Dedifferentiated amniotic fluid mesenchymal stem cell (primary cell): Measurements from ENCODE around the gene SIX5.
"Not testable (repeated sequence)": the region's sequence is repeated elsewhere in the genome, so short reads cannot be mapped to it uniquely, and the experiment has no call there.

Experiments used
- DNase-seq: peaks from one replicate; pipeline ENCODE4 v3.0.0-alpha.2; 2016; ENCODE audit errors: extremely low spot score

The SIX5 gene

DNA sequence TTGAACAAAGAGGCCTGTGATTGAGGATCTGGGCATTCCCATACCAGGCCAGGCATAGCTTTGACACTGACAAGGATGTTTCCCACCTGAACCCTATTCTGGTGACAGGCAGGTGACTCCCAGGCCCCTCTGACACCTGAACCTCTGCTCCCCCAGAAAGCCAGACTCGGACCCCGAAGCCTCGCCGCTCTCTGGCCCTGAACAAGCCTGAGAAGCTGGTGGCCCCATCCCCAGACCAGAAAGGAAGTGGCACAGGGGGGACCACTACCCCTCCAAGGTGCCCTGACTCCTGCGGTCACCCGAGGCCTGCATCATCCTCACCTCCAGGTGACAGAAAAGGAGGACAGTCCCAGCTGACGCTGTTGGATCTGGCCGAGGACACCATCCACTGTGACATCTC, 14.7 kb downstream of the SIX5 start:
- no peak for DNase-seq

DNA sequence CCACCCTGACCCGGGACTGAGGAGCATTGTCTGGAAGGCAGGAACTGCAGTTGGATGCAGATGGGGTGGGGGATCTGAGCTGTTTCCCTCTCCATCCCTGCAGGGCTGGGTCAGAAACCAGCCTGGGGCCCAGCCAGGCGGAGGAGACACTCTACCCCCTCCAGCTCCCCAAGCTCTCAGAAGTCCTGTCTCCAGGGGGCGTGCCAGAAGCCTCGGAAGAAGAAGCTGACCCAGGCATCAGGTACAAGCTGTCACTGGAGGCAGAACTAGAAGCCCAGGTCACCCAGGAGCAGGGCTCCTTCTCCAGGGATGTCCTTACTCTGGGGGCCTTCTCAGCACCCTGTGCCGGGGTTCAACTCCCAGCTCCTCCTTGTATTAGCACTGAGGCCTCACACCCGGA, 15.5 kb downstream of the SIX5 start:
- no peak for DNase-seq

DNA sequence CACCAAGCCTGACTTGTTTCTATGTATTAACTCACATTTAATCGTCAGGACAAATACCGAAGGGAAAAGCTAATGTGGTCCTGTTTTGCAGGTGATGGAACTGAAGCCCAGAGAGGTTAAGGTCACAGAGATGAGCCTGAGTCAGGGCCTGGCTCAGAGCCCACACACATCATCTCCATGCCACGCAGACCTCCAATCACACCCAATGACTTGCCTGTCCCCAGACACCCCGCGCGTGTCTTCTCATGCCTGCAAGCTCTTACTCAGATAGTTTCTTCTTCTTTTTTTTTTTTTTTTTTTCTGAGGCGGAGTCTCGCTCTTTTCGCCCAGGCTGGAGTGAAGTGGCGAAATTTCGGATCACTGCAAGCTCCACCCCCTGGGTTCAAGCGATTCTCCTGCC, 16.4 kb downstream of the SIX5 start:
- DNase-seq, result no peak

DNA sequence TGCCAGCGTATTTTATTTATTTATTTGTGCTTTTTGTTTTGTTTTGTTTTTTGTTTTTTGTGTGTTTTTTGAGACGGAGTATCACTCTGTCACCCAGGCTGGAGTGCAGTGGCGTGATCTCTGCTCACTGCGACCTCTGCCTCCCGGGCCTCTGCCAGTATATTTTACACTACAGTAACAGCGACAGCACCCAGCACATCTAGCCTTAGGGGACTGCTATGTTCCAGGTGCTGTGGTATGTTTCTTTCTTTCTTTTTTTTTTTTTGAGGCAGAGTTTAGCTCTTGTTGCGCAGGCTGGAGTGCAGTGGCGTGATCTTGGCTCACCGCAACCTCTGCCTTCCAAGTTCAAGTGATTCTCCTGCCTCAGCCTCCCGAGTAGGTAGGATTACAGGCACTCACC, 17.6 kb downstream of the SIX5 start:
- DNase-seq, result not testable (repeated sequence)

DNA sequence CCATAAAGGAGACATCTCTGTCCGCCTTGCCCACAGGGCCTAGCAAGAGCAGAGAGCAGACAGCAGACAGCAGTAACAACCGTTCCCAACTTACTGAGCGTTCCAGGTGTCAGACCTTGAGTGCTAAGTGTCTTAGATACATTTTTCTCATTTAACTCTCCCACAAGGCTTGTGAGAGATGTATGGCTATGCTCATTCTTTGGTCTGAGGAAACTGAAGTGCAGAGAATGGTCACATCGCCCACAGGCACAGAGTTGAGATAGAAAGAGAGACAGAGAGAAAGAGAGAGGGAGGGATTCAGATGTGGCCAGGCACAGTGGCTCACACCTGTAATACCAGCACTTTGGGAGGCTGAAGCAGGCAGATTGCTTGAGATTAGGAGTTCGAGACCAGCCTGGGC, 21.5 kb downstream of the SIX5 start:
- DNase-seq, result no peak

DNA sequence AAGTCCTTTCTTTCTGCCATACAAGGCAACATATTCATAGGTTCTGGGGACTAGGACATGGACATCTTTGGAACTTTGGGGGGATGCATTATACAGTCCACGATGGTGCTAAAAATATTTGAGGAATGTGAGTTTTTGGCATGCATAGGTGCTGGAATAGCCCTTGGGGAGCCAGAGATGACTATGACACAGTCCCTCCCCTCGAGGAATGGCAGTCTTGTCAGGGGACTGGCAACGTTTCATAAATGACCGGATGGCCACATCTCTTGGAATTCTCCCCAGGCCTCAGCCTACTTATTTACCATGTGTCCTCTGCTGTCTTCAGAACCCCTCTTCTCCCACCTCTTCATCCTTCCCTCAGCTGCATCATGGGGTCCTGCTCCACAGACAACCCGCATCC, 22.2 kb downstream of the SIX5 start:
- no peak for DNase-seq

DNA sequence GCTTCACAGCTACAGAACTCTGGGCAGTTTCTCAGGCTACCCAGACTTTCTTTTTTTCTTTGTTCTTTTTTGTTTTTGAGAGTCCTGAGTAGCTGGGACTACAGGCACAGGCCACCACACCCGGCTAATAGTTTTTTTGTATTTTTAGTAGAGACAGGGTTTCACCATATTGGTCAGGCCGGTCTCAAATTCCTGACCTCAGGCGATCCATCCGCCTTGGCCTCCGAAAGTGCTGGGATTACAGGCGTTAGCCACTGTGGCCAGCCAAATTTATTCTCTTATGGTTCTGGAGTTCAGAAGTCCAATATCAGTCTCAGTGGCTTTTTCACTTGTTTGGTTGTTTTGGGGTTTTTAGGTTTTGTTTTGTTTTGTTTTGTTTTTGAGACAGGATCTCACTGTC, 23.4 kb downstream of the SIX5 start:
- DNase-seq, result no peak

DNA sequence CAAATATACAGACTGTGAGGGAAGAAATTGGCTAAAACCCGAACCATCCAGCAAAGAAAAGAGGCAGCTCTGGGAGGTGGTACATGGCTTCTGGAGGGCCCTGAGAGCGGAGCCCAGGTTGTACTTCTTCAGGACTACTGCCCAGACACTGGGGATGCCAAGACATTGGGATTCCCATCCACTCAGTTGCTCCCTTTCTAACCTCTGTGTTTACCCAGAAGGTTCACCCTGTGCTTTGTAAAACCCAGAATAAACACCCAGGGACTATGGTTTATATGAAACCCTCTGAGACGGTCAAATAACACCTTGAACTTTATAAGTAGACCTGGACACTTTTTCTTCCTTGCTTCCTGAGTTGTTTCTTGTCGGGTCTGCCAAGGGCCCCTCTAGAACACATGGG, 26.1 kb downstream of the SIX5 start:
- DNase-seq, result no peak

DNA sequence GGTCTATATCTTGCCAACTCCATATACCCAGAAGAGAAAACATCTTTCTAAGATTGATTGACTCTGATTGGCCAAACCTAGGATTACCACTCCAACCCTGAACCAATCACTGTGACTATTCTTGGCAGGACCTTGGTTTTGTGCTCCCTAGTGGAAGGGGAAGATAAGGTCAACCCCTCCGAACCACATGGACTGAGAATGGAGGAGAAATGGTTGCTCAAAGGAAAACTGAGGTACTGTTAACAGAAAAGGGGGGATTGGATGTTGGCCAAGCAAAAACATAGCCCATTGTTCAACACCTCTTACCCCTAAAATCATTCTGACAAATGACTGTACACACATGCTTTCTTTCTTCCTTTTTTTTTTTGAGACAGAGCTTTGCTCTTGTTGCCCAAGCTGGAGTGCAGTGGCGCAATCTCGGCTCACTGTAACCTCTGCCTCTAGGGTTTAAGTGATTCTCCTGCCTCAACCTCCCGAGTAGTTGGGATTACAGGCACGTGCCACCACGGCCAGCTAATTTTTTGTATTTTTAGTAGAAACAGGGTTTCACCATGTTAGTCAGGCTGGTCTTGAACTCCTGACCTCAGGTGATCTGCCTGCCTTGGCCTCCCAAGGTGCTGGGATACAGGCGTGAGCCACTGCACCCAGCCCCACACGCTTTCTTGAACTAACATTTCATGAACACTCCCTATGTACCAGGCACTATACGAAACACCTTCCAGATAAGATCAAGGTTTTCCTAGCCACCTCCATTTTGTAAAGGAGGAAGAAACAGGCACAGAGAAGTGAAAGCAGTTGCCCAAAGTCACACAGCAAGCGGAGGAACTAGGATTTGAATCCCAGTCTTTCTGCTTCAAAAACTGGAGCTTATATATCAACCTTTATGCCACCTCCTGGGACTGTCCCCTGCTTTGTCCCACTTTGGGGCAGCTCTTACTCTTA, 29.3 kb downstream of the SIX5 start:
- no peak for DNase-seq

DNA sequence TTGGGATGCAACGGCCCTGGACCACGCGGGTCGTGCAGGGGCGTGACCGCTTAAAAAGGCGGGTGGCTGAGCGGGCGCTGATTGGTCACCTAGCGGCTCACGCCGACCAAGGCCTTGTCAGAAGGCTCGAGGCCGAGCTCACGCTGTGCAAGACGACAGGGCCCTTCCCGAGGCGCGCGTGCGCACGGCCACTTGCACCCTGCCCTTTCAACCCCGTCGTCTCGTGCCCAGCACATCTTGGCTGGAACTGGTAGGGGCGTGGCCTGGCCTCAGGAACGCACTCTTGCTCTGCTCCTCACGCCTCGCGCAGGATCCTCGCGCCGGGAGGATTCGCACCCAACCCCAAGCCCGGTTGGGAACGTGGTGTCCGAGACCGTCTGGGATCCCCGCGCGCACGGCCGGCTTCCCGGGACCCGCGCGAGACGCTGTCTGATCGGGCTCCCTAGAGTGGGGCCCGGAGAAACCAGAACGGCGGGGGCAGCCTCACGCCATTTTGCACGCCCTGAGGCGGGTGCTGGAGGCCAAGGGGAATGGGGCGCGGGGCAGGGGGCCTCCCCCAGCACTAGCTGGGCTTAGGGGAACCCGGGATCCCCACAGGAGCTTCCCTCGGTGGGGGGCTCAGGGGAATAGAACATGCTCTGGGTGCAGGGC, 35.8 kb downstream of the SIX5 start, which contains the start of gene MEIOSIN:
Gene MEIOSIN (plus strand): TSS at position 280 of the 651 bp plus-strand sequence. CDS start 1,938 bp downstream, outside the sequence.
- DNase-seq, result no peak

DNA sequence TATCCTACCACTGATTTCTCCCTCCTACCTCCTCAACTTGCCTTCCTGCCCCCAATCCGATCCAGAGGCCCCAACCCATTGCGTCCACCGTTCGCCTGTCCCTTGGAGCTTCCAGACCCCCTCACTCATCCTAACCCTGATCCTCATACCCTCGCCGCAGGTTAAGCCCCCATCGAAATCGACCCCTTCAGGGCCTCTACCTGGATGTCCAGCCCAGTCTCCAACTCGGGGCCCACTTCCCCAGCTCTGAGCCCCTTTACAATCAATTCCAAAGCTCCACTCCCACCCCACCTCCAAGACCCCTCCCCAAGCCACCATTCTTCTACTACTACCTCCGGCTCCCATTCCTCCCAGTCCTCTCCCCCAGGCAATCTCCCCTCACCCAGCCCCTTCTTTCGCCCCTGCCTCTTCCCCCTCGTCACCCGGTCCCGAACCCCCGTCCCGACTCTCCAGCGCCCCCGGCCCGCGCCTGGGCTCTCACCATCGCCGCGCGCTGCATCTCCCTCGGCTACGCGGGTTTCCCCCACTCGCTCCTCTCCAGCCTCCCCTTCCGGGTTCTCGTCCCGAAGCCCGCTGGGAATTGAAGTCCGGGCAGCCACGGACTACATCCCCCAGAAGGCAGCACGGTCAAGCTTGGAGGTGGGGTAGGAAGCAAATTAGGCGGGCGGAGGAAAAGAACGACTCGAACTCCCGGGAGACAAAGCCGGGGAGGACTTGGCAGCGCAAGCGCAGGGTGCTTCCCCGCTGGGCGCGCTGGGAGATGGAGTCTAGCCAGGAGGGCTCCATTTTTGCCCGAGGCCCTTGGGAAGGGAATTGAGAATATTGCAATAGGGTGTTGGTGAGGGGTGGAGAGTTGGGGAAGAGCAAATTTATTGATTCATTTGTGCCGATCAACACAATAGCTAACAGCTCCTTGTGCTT, 38.4 kb downstream of the SIX5 start, which contains the start of gene FBXO46:
Gene FBXO46 (minus strand): TSS at position 529 of the 921 bp plus-strand sequence. CDS start 17,401 bp downstream, outside the sequence.
- DNase-seq, result peak; percentile 97

DNA sequence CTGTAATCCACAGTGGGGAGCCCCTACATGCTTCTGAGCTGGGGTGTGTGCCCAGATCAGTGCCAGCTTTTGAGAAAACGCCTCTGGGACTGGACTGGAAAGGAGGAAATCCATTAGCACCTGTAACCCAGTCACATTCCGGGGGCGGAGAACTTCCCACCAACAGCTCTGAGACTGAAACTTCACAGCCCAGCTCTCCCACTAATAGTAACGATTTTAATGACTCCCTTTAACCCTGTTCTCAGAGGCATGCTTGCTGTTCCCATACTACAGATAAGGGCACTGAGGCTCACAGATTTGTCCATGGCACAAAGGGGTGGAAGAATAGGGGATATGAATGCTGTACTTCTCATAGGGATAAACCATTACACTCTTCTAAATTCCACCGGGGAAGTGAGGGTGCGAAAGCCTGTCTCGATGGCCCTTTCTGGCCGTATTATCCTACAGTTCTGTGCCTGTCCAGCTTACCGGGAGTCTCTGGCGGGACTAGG, 39.2 kb downstream of the SIX5 start:
- no peak for DNase-seq

DNA sequence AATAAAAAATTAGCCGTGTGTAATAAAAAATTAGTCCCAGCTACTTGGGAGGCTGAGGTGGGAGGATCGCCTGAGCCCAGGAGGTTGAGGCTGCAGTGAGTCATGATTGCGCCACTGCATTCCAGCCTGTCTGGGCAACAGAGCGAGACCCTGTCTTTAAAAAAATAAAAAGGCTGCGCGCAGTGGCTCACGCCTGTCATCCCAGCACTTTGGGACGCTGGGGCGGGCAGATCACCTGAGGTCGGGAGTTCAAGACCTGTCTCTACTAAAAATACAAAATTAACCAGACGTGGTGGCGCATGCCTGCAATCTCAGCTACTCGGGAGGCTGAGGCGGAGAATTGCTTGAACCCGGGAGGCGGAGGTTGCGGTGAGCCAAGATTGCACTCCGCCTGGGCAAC, 40.4 kb downstream of the SIX5 start:
- not testable (repeated sequence) for DNase-seq

DNA sequence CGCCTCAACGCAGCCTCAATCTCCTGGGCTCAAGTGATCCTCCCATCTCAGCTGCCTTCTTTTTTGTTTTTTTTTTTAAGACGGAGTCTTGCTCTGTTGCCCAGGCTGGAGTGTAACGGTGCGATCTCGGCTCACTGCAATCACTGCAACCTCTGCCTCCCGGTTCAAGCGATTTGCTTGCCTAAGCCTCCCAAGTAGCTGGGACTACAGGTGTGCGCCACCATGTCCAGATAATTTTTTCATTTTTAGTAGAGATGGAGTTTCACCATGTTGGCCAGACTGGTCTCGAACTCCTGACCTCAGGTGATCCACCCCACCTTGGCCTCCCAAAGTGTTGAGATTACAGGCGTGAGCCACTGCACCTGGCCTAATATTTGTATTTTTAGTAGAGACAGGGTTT, 49.0 kb downstream of the SIX5 start:
- not testable (repeated sequence) for DNase-seq

DNA sequence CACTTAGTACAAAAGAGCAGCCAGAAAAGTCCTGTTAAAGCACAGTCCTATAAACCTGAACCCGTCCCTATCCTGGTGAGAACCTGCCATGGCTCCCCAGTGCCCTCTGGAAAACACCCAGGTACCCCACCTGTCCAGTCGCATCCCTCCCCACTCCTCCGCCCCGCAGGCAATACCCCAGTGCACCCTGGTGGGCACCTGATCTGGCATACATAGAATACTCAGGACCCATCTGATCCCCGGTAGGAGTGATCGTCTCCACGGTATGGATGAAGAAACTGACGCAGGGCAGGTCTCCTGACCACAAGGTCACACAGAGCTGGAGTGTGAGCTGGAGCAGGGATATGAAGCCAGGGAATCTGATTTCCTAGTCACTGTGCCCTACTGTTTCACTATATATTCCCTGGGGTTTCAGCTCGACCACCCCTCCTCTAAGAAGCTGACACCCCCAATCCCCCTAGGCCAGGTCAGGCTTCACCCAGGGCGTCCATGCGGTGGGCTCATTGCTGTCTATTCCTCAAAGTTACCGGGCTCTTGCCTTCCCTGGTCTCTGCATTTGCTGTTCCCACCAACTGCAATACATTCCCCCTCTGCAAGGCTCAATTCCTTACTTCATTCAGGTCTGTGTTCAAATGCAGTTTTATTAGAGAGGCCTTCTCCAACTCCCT, 50.9 kb downstream of the SIX5 start:
- no peak for DNase-seq

DNA sequence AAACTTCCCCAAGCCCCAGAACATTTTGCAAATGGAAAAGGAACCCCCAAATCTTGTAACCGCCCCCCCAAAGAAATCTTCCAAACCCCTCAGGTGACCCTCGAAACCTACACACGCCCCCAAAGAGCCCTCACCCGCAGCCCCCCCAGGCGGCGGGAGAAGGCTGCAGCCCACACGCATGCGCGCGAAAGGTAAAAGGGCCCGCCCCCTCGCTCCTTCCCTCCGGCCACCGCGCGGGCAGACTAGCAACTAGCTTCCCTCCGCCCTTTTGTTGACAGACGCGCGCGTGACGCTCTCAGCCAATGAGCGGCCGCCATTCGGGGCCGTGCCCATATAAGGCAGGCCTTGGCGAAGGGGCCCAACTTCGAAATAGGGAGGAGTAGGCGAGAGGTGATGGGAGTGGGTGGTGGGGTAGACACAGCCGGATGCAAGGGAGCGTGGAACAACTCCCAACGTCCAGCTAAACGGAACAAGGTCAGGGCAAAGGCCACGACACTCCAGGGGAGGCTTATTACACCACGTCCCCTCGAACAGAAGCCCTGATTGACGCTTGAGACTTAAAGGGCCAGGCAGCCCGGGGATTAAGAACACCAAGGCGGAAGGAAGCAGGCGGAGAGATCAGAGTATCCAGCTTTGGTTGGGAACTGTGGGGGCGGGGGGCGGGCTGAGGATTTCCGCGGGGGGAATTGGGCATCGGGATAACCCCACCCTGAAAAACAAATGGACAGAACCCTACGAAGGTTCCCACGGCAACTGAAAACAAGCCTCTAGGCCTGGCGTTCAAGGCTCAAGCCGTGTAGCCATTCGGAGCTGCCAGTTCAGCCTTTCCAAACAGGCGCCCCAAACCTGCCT, 51.7 kb downstream of the SIX5 start:
- DNase-seq, result peak; percentile 99

DNA sequence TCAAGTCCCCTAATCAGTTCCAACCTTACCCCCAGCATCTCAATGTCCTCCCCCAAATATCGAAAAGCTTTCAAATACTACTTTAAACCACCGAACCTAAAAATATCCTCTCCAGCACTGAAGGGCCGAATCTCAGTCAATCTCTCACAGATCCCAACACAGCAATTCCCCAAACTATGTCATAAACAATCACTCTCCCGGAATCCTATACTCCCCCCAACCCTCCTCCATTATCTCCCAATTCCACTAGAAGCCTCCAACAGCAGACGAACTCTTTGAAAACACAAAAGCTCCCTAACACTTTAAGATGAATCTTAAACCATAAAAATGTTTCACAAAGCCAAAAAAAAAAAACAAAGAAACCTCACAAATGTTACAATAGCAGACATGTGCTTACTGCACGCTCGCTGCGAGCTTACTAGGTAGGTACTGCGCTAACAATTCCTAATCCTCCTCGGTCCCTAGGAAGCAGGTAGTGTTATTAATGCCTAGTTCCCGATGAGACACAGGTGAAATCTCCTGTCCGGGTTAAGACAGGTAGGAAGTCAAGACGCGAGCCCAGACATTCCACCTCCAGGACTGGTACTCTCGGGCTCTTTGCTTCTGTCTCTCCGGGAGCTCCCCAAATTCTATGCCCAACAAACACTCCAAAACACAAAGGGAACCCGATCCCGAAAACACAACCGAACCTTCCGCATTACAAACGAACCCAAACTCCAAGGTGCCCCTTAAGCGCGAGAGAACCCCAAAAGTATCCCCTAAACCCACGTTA, 52.5 kb downstream of the SIX5 start:
- DNase-seq, result no peak

DNA sequence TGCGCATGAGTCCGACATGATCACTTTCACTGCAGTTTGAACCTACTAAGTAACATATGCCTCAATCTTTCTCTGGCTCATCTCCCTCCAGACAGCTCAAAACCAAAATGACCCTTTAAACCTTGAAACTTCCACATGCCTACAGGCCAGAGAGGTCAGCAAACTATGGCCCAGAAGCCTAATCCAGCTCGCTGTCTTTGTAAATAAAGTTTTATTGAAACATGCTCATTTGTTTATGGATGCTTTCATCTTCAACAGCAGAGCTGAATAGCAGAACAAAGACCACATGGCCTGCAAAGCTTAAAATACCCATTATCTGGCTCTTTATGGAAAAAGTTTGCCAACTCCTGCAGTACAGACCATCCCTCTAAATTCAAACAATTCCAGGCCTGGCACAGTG, 53.9 kb downstream of the SIX5 start:
- no peak for DNase-seq
